Measurements from ENCODE around the gene BCAS3.

DNA sequence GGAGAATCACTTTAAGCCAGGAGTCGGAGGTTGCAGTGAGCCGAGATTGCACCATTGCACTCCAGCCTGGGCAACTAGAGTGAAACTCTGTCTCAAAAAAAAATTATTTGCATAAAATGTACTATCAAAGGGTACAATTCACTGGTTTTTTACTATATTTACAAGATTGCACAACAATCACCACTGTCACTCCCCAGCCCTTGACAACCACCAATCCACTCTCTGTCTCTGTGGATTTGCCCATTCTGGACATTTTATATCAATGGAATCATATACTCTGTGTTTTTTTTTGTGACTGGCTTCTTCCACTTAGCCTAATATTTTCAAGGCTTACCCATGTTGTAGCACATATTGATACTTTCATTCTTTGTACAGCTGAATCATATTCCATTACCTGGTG is 740.8 kb downstream of the BCAS3 start:
- TF ChIP-seq, protein P1, sequence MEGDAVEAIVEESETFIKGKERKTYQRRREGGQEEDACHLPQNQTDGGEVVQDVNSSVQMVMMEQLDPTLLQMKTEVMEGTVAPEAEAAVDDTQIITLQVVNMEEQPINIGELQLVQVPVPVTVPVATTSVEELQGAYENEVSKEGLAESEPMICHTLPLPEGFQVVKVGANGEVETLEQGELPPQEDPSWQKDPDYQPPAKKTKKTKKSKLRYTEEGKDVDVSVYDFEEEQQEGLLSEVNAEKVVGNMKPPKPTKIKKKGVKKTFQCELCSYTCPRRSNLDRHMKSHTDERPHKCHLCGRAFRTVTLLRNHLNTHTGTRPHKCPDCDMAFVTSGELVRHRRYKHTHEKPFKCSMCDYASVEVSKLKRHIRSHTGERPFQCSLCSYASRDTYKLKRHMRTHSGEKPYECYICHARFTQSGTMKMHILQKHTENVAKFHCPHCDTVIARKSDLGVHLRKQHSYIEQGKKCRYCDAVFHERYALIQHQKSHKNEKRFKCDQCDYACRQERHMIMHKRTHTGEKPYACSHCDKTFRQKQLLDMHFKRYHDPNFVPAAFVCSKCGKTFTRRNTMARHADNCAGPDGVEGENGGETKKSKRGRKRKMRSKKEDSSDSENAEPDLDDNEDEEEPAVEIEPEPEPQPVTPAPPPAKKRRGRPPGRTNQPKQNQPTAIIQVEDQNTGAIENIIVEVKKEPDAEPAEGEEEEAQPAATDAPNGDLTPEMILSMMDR (IDR thresholded peaks at IDR 0.05): no peak
- no peak for TF ChIP-seq POLR2A (IDR thresholded peaks at IDR 0.05)

Data from body of pancreas (tissue), 4 donors.